HL-60 (cell line): ENCODE results near the gene ADPRS.

Experiments used
- CTCF ChIP-seq: IDR thresholded peaks from one replicate; pipeline ENCODE4 v1.5.1; 2011; ENCODE audit warnings: low read length, control low read depth, inconsistent platforms; ENCODE audit not compliant: insufficient read depth
- POLR2AphosphoS5 ChIP-seq: IDR thresholded peaks from 2 replicates; pipeline ENCODE4 v1.6.1; 2012; ENCODE audit warnings: low read depth

- TF ChIP-seq POLR2AphosphoS5 (no peak), CTCF (no peak)
Observed at GRCh38 chr1:36088265-36088576, 471 bp upstream of the ADPRS start.
